Sigmoid colon (tissue), 7 donors: ENCODE measurements around the gene MRTO4. TPM values are rescaled to one million over a fixed set of nuclear protein-coding genes. Genes with fewer than 3 reads are reported as not detected.
"Not testable (repeated sequence)": the region's sequence is repeated elsewhere in the genome, so short reads cannot be mapped to it uniquely, and the experiment has no call there.

Experiments
- DNase-seq: peaks from one replicate; pipeline ENCODE4 v3.0.0-alpha.2; 2019
- H3K27ac ChIP-seq, 4 donors: fragments of 200-600 bp; sonication (generic); one replicate each; pipeline ENCODE4 v1.5.1; 2016 to 2019; ENCODE audit warnings: mild to moderate bottlenecking in 1 of 4
- H3K27me3 ChIP-seq, 3 donors: fragments of 200-600 bp; sonication (generic); one replicate each; pipeline ENCODE4 v1.5.1; 2019; ENCODE audit warnings: mild to moderate bottlenecking in 1 of 3
- H3K36me3 ChIP-seq, 4 donors: fragments of 200-600 bp; sonication (generic); one replicate each; pipeline ENCODE4 v1.5.1; 2016 to 2019
- H3K4me1 ChIP-seq, 4 donors: fragments of 200-600 bp; sonication (generic); one replicate each; pipeline ENCODE4 v1.5.1; 2017 to 2019
- H3K4me3 ChIP-seq, 4 donors: fragments of 200-600 bp; sonication (generic); one replicate each; pipeline ENCODE4 v1.5.1; 2017 to 2019; ENCODE audit warnings: mild to moderate bottlenecking in 2 of 4, moderate library complexity in 1 of 4
- H3K9me3 ChIP-seq, 4 donors: fragments of 200-600 bp in 3 of 4; sonication (generic) in 3 of 4; one replicate each; pipeline versions ENCODE4 v1.5.1 to v1.6.1; 2013 to 2019
- EP300 ChIP-seq, 4 donors: sonication (generic); formaldehyde crosslinking; IDR thresholded peaks; one replicate each; pipeline ENCODE4 v1.6.1; 2017; ENCODE audit warnings: antibody characterized with exemption in 4 of 4
- POLR2A ChIP-seq, 2 donors: fragments of 450-650 bp; IDR thresholded peaks; one replicate each; pipeline ENCODE4 v1.6.1; 2016; ENCODE audit warnings: antibody characterized with exemption in 2 of 2, mild to moderate bottlenecking in 2 of 2, moderate library complexity in 2 of 2
- POLR2AphosphoS5 ChIP-seq, 4 donors: sonication (generic); formaldehyde crosslinking; IDR thresholded peaks; one replicate each; pipeline ENCODE4 v1.6.1; 2017; ENCODE audit warnings: antibody characterized with exemption in 4 of 4
- WGBS, 2 donors: extraction: QIAGEN DNeasy Blood & Tissue Kit; methylation state at CpG; one replicate each; pipeline ENCODE4 v1.1.7; 2013; 5-methylcytosine and 5-hydroxymethylcytosine counted together
- intact Hi-C: fragments of 100-400 bp; cut with DNase I; formaldehyde crosslinking; loops from one replicate; pipeline ENCODE4 v1.15.1; 2023
- polyA plus RNA-seq, 3 donors: library from polyadenylated mRNA; stranded (reverse); fragments of 200-250 nt; gene quantifications; one replicate each; pipeline ENCODE4 v1.2.3, GENCODE V29; 2013
- total RNA-seq, 4 donors: library from RNA; depleted of rRNA; stranded (reverse); fragments of >200 nt; gene quantifications; one replicate each; pipeline ENCODE4 v1.1.0, GENCODE V29; 2016
- TF ChIP-seq, protein P1 (sequence below), 4 experiments: fragments of 450-650 bp in 3 of 4; fragments of 200-600 bp in 1 of 4; IDR thresholded peaks; one replicate each; pipeline ENCODE4 v1.5.1; 2016 to 2019; ENCODE audit warnings: antibody characterized with exemption in 4 of 4, mild to moderate bottlenecking in 3 of 4, moderate library complexity in 2 of 4
- donor health status: healthy with polysubstance abuse.
- donor health status: Bipolar disorder and iron deficiency.
- donor health status: healthy.

MRTO4 gene
- total and polyA plus RNA-seq, 7 donors, result 10.8 to 44.1 (median 15.0) TPM

DNA sequence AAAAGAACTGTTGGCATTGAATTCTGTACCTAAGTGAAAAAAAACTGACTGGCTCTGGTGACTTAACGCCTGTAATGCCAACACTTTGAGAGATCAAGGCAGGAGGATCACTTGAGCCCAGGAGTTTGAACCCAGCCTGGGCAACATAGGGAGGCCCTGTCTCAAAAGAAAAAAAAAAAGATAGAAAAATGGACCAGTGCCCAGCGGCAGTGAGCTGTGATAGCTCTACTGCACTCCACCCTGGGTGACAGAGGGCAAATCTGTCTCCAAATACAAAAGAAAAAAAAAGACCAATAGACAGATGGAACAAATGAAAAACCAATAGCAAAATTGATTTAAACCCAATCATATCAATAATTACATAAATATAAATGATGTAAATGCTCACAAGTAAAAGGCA lies 37.6 kb downstream of the MRTO4 start:
- no peak for DNase-seq
- Histone ChIP-seq H3K4me1 (peaks cover 0 to 10% (median 3%) of the 10 kb centered on the region in 4 donors), H3K4me3 (peak overlapping the region in 3 of 4 donors; percentile 39 to 50 (median 45)), H3K9me3 (peaks cover 0 to 2% (median 0%) of the 10 kb centered on the region in 4 donors), H3K36me3 (no peaks in the 10 kb centered on the region), H3K27me3 (no peaks in the 10 kb centered on the region), H3K27ac (no peak overlapping the region)
- intact Hi-C loops, result no loop called here
- TF ChIP-seq POLR2A (IDR thresholded peaks at IDR 0.05) (no peak), POLR2AphosphoS5 (IDR thresholded peaks at IDR 0.05) (no peak), EP300 (IDR thresholded peaks at IDR 0.05) (no peak)
- TF ChIP-seq, protein P1, sequence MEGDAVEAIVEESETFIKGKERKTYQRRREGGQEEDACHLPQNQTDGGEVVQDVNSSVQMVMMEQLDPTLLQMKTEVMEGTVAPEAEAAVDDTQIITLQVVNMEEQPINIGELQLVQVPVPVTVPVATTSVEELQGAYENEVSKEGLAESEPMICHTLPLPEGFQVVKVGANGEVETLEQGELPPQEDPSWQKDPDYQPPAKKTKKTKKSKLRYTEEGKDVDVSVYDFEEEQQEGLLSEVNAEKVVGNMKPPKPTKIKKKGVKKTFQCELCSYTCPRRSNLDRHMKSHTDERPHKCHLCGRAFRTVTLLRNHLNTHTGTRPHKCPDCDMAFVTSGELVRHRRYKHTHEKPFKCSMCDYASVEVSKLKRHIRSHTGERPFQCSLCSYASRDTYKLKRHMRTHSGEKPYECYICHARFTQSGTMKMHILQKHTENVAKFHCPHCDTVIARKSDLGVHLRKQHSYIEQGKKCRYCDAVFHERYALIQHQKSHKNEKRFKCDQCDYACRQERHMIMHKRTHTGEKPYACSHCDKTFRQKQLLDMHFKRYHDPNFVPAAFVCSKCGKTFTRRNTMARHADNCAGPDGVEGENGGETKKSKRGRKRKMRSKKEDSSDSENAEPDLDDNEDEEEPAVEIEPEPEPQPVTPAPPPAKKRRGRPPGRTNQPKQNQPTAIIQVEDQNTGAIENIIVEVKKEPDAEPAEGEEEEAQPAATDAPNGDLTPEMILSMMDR (IDR thresholded peaks at IDR 0.05), result no peak
- WGBS, 2 donors, result 16 to 62% methylated on average over 2 of the region's 2 CpGs

DNA sequence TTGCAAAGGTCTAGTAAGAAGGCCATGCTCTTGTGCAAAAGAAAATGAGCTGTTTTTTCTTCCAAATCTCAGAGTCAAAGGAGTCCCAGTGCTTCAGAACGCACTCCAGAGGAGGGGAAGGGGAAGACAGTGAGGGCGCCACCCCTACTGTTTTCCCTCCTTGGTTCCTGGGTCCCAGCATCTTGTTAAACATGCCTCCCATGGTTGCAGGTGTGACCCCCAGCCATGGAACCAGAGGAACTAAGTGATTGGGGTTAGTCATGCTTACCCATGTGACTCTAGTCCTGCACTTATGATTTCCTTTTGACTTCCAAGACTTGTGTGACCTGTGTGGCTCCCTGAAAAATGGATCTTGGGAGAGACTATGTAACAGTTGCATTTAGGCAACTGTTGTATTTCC lies 43.0 kb downstream of the MRTO4 start:
- no peak for DNase-seq
- no peak for TF ChIP-seq EP300 (IDR thresholded peaks at IDR 0.05)
- no peak for TF ChIP-seq POLR2AphosphoS5 (IDR thresholded peaks at IDR 0.05)
- no peak for TF ChIP-seq POLR2A (IDR thresholded peaks at IDR 0.05)
- TF ChIP-seq, protein P1 (IDR thresholded peaks at IDR 0.05), result no peak
- intact Hi-C loops, result no loop called here
- Histone ChIP-seq H3K4me3 (no peak overlapping the region), H3K36me3 (peaks cover 0 to 9% (median 0%) of the 10 kb centered on the region in 4 donors), H3K27me3 (no peaks in the 10 kb centered on the region), H3K27ac (no peak overlapping the region), H3K9me3 (peaks cover 0 to 13% (median 5%) of the 10 kb centered on the region in 4 donors), H3K4me1 (no peaks in the 10 kb centered on the region)
- 71 to 97% methylated on average over 2 of the region's 2 CpGs for WGBS, 2 donors

DNA sequence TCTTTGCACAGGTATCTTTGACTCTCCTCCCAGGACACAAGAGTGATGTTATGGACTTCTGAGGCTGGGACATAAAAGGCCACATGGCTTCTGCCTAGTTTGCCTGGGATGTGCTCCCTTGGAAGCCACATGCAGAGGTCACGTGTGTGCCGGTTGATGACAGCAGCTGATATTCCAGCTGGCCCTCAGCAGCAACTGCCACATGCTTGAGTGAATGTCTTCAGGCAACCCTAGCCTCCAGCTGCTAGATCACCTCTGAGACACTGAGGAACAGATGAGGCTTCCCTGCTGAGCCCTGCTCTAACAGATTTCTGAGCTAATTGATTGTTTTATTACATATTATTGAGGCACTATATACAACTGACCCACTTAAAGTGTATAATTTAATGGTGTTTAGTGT lies 48.6 kb downstream of the MRTO4 start:
- peak; percentile 28 for DNase-seq
- Histone ChIP-seq H3K4me1 (no peaks in the 10 kb centered on the region), H3K4me3 (no peak overlapping the region), H3K9me3 (peaks cover 0 to 3% (median under 1%) of the 10 kb centered on the region in 4 donors), H3K36me3 (peaks cover 6 to 33% (median 14%) of the 10 kb centered on the region in 4 donors), H3K27ac (no peak overlapping the region), H3K27me3 (no peaks in the 10 kb centered on the region)
- TF ChIP-seq POLR2AphosphoS5 (IDR thresholded peaks at IDR 0.05), result no peak
- TF ChIP-seq EP300 (IDR thresholded peaks at IDR 0.05), result no peak
- TF ChIP-seq, protein P1 (IDR thresholded peaks at IDR 0.05), result no peak
- no peak for TF ChIP-seq POLR2A (IDR thresholded peaks at IDR 0.05)
- intact Hi-C loops, result no loop called here
- 92 to 99% methylated on average over 2 of the region's 2 CpGs for WGBS, 2 donors

DNA sequence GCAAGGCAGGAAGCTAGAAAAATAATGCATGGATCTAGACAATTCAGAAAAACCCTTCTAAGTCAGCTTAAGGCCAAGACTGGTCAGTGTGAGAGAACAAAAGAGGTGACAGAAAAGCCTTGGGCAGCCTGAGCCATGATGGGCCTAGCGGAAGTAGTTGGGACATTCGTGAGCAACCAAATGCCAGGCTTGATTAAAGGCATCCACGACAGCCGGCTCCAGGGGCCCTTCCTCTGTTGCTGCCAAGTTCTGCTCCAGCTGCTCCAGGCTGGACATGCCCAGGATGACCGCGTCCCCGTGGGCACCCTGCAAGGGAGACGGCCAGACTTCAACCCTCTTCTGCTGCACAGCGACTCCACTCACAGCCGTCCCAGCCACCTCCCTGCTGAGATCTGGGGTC lies 52.5 kb downstream of the MRTO4 start:
- peak; percentile 12 for DNase-seq
- H3K27ac ChIP-seq, H3K9me3 ChIP-seq, intact Hi-C loops, H3K4me1 ChIP-seq, H3K27me3 ChIP-seq, H3K4me3 ChIP-seq: not testable (repeated sequence)
- peaks cover 18 to 67% (median 38%) of the 10 kb centered on the region in 4 donors for H3K36me3 ChIP-seq
- WGBS, 2 donors, result 94 to 97% methylated on average over 10 of the region's 10 CpGs

DNA sequence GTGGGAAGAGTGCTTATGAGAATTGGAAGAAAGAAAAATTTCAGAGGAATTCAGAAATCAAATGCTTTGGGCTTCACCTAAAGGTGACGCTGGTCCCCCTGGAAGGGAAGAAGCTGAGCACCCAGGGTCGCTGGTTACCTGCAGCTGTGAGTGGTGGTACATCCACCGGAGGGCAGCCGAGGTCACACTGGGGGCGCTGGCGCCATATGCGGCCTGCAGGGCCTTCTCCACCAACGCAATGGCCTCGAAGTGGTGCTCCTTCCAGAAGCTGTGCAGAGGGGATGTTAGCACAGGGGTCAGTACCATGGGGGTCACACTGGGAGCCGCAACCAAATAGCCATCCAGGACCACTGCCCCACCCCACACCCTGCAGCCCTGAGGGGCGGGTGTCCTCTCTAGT lies 54.3 kb downstream of the MRTO4 start:
- intact Hi-C loops, result no loop called here
- TF ChIP-seq, protein P1 (IDR thresholded peaks at IDR 0.05), result no peak
- TF ChIP-seq POLR2A (IDR thresholded peaks at IDR 0.05) (no peak), POLR2AphosphoS5 (IDR thresholded peaks at IDR 0.05) (no peak), EP300 (IDR thresholded peaks at IDR 0.05) (no peak)
- no peaks in the 10 kb centered on the region for H3K27me3 ChIP-seq
- no peaks in the 10 kb centered on the region for H3K9me3 ChIP-seq
- H3K4me3 ChIP-seq, result no peak overlapping the region
- 89 to 96% methylated on average over 11 of the region's 11 CpGs for WGBS, 2 donors
- DNase-seq, result peak; percentile 51
- peaks cover 18 to 67% (median 38%) of the 10 kb centered on the region in 4 donors for H3K36me3 ChIP-seq
- peaks cover 0 to 5% (median 4%) of the 10 kb centered on the region in 4 donors for H3K4me1 ChIP-seq
- H3K27ac ChIP-seq, result no peak overlapping the region
